GM19238 (cell line): ENCODE results near the gene PPM1D.

Experiments
- DNase-seq: peaks from one replicate; pipeline ENCODE4 v3.0.0; 2011; ENCODE audit warnings: low spot score; ENCODE audit not compliant: insufficient read length

PPM1D gene

GRCh38 chr17:60618854-60619526 lies 19.0 kb downstream of the PPM1D start:
- no peak for DNase-seq

GRCh38 chr17:60622961-60623360 lies 23.0 kb downstream of the PPM1D start:
- no peak for DNase-seq

- no peak for DNase-seq
These were observed 23.4 kb downstream of the PPM1D start for GRCh38 chr17:60623415-60623814.

GRCh38 chr17:60627124-60627523 lies 27.1 kb downstream of the PPM1D start:
- no peak for DNase-seq

- no peak for DNase-seq
These were observed 28.4 kb downstream of the PPM1D start for GRCh38 chr17:60628252-60628889.

- no peak for DNase-seq
These were observed 29.1 kb downstream of the PPM1D start for GRCh38 chr17:60629120-60629519.

- no peak for DNase-seq
These were observed 30.4 kb downstream of the PPM1D start for GRCh38 chr17:60630352-60630751.

- no peak for DNase-seq
These were observed 31.1 kb downstream of the PPM1D start for GRCh38 chr17:60631119-60631518.

GRCh38 chr17:60637683-60638082 lies 37.7 kb downstream of the PPM1D start:
- DNase-seq: no peak

GRCh38 chr17:60639019-60639330 lies 39.0 kb downstream of the PPM1D start:
- no peak for DNase-seq

- DNase-seq: no peak
These were observed 40.5 kb downstream of the PPM1D start for GRCh38 chr17:60640503-60640902.

- DNase-seq: no peak
These were observed 41.1 kb downstream of the PPM1D start for GRCh38 chr17:60641126-60641525.

- DNase-seq: peak; percentile 10
These were observed 41.8 kb downstream of the PPM1D start for GRCh38 chr17:60641810-60642220.

GRCh38 chr17:60645918-60646523 lies 46.0 kb downstream of the PPM1D start:
- no peak for DNase-seq

GRCh38 chr17:60646701-60647100 lies 46.7 kb downstream of the PPM1D start:
- no peak for DNase-seq

- DNase-seq: no peak
These were observed 47.7 kb downstream of the PPM1D start for GRCh38 chr17:60647705-60648104.

GRCh38 chr17:60652454-60653247 lies 52.7 kb downstream of the PPM1D start:
- DNase-seq: peak; percentile 12

- no peak for DNase-seq
These were observed 53.6 kb downstream of the PPM1D start for GRCh38 chr17:60653569-60653968.

GRCh38 chr17:60656499-60656898 lies 56.5 kb downstream of the PPM1D start:
- DNase-seq: no peak

- DNase-seq: no peak
These were observed 59.2 kb downstream of the PPM1D start for GRCh38 chr17:60659156-60659555.

- no peak for DNase-seq
These were observed 61.5 kb downstream of the PPM1D start for GRCh38 chr17:60661489-60661888.

GRCh38 chr17:60664022-60664421 lies 64.0 kb downstream of the PPM1D start:
- DNase-seq: no peak
